Trophoblast cell (in vitro differentiated cells and primary cell): Measurements from ENCODE around the gene VHLL.

Experiments used
- DNase-seq, 2 donors: peaks; one replicate each; pipeline ENCODE4 v3.0.0-alpha.2; 2016
- H2AFZ ChIP-seq: 2 replicates; pipeline ENCODE4 v1.6.1; 2013; ENCODE audit warnings: low read length, moderate library complexity, mild to moderate bottlenecking; ENCODE audit not compliant: insufficient read depth, poor library complexity
- H2AK5ac ChIP-seq: 2 replicates; pipeline ENCODE4 v1.6.1; 2013; ENCODE audit warnings: mild to moderate bottlenecking, low read length
- H2BK120ac ChIP-seq: 2 replicates; pipeline ENCODE4 v1.6.1; 2013; ENCODE audit warnings: low read length, mild to moderate bottlenecking, moderate library complexity; ENCODE audit not compliant: insufficient read depth, poor library complexity
- H2BK12ac ChIP-seq: 2 replicates; pipeline ENCODE4 v1.6.1; 2013; ENCODE audit warnings: mild to moderate bottlenecking, low read length, moderate library complexity
- H2BK5ac ChIP-seq: 2 replicates; pipeline ENCODE4 v1.6.1; 2013; ENCODE audit warnings: low read length, low read depth, moderate library complexity, mild to moderate bottlenecking; ENCODE audit not compliant: poor library complexity
- H3K14ac ChIP-seq: 2 replicates; pipeline ENCODE4 v1.6.1; 2013; ENCODE audit warnings: mild to moderate bottlenecking, low read length
- H3K18ac ChIP-seq: 2 replicates; pipeline ENCODE4 v1.6.1; 2013; ENCODE audit warnings: mild to moderate bottlenecking, low read length
- H3K23ac ChIP-seq: 2 replicates; pipeline ENCODE4 v1.6.1; 2013; ENCODE audit warnings: low read length
- H3K27ac ChIP-seq: 2 replicates; pipeline ENCODE4 v1.5.1; 2013; ENCODE audit warnings: low read depth, mild to moderate bottlenecking, inconsistent platforms, low read length, moderate library complexity
- H3K27me3 ChIP-seq: 2 replicates; pipeline ENCODE4 v1.6.1; 2013; ENCODE audit warnings: inconsistent platforms, mild to moderate bottlenecking, low read length, moderate library complexity; ENCODE audit not compliant: insufficient read depth
- H3K36me3 ChIP-seq, 2 experiments: 1 replicate in 1 of 2; 2 replicates in 1 of 2; pipeline ENCODE4 v1.6.1; 2013; ENCODE audit warnings: low read length in 2 of 2, mild to moderate bottlenecking in 2 of 2, moderate library complexity in 1 of 2; ENCODE audit not compliant: insufficient read depth in 2 of 2, control insufficient read depth in 1 of 2
- H3K4ac ChIP-seq: 2 replicates; pipeline ENCODE4 v1.6.1; 2013; ENCODE audit warnings: low read depth, mild to moderate bottlenecking, low read length, moderate library complexity
- H3K4me1 ChIP-seq, 2 experiments: 1 replicate in 1 of 2; 2 replicates in 1 of 2; pipeline ENCODE4 v1.6.1; 2013; ENCODE audit warnings: low read length in 2 of 2, mild to moderate bottlenecking in 2 of 2, moderate library complexity in 1 of 2; ENCODE audit not compliant: insufficient read depth in 2 of 2, control insufficient read depth in 1 of 2
- H3K4me2 ChIP-seq: 2 replicates; pipeline ENCODE4 v1.6.1; 2013; ENCODE audit warnings: inconsistent platforms, mild to moderate bottlenecking, low read length, moderate library complexity
- H3K4me3 ChIP-seq: 2 replicates; pipeline ENCODE4 v1.5.1; 2013; ENCODE audit warnings: mild to moderate bottlenecking, low read depth, low read length, inconsistent platforms
- H3K79me1 ChIP-seq: one replicate; pipeline ENCODE4 v1.6.1; 2013; ENCODE audit warnings: low read length
- H3K79me2 ChIP-seq: 2 replicates; pipeline ENCODE4 v1.6.1; 2013; ENCODE audit warnings: low read length, mild to moderate bottlenecking; ENCODE audit not compliant: control insufficient read depth, insufficient read depth, poor library complexity
- H3K9ac ChIP-seq: 2 replicates; pipeline ENCODE4 v1.6.1; 2013; ENCODE audit warnings: mild to moderate bottlenecking, low read length
- H3K9me3 ChIP-seq: 2 replicates; pipeline ENCODE4 v1.6.1; 2013; ENCODE audit warnings: low read depth, mild to moderate bottlenecking, control low read depth, inconsistent platforms, low read length; ENCODE audit not compliant: insufficient read depth
- H4K12ac ChIP-seq: 2 replicates; pipeline ENCODE4 v1.6.1; 2013; ENCODE audit warnings: low read depth, mild to moderate bottlenecking, low read length, moderate library complexity
- H4K8ac ChIP-seq: 2 replicates; pipeline ENCODE4 v1.6.1; 2013; ENCODE audit warnings: low read depth, mild to moderate bottlenecking, low read length, moderate library complexity
- H4K91ac ChIP-seq: one replicate; pipeline ENCODE4 v1.6.1; 2013; ENCODE audit warnings: low read depth, mild to moderate bottlenecking, low read length, moderate library complexity
- WGBS: extraction: QIAGEN DNeasy Blood & Tissue Kit; methylation state at CpG from one replicate; pipeline ENCODE4 v1.1.7; 2013; ENCODE audit warnings: missing lambda C conversion rate; ENCODE audit not compliant: insufficient read length, insufficient coverage; ENCODE audit errors: extremely low coverage; 5-methylcytosine and 5-hydroxymethylcytosine counted together

Gene VHLL

DNA sequence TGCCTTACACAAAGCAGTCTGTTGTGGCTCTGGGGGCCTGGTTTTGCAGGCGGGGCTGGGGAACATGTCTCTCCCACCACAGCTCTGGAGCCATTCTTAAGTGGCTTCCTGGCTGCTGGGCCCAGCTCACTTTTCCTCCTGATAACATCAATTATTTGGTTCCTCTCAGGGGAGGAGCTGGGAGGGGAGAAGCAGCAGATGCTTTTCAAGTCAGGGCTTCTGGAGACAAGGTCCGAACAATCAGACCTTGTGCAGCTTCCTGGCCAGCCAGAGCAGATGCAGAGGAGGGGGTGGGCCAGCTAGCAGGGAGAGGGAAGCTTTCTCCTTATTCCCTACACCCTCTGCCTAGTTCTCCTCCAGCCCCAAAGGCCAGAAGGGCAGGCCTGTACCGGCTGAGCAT lies 47.6 kb downstream of the VHLL start:
- WGBS = no CpG with 5 or more reads among the region's 3 CpGs
- Histone ChIP-seq H2BK12ac (no peak overlapping the region), H3K27me3 (no peaks in the 10 kb centered on the region), H3K18ac (no peak overlapping the region), H3K79me2 (no peaks in the 10 kb centered on the region), H3K79me1 (no peaks in the 10 kb centered on the region), H3K9ac (no peak overlapping the region), H3K4me1 (peaks cover 19 to 25% of the 10 kb centered on the region in 2 experiments), H2BK5ac (no peak overlapping the region), H3K9me3 (no peaks in the 10 kb centered on the region), H3K27ac (peak overlapping the region; percentile 67), H3K36me3 (peaks cover 60 to 72% of the 10 kb centered on the region in 2 experiments), H4K8ac (no peak overlapping the region), H3K4me3 (no peak overlapping the region), H2BK120ac (no peak overlapping the region), H3K4me2 (peak overlapping the region; percentile 27), H3K4ac (no peak overlapping the region), H2AFZ (no peak overlapping the region), H2AK5ac (no peak overlapping the region), H4K12ac (no peak overlapping the region), H4K91ac (no peak overlapping the region), H3K23ac (no peak overlapping the region), H3K14ac (no peak overlapping the region)
- DNase-seq = no peak

DNA sequence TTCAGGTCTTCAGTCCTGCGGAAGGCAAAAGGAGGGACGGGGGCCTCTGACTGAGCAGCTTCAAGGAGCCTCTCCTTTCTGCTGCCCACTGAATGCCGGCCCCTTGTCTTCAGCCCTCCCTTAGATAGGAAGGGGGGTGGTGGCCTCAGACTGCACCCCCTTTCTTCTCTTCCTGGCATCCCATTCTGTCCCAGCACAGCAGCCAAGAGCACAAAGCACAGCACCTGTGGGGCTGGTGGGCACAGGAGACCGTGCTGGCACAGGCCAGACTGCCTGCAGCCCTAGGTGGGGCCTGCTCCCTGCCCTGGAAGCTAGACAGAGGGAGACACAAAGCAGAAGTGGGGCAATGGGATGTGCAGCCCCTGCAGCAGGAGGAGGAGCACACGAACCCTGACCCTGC lies 49.5 kb downstream of the VHLL start:
- no CpG with 5 or more reads among the region's 5 CpGs for WGBS
- Histone ChIP-seq H3K27ac (no peak overlapping the region), H2AFZ (no peak overlapping the region), H4K12ac (no peak overlapping the region), H2BK12ac (no peak overlapping the region), H3K9ac (no peak overlapping the region), H3K18ac (no peak overlapping the region), H2BK5ac (no peak overlapping the region), H3K23ac (no peak overlapping the region), H3K4me1 (peaks cover 19 to 25% of the 10 kb centered on the region in 2 experiments), H3K4ac (no peak overlapping the region), H3K9me3 (no peaks in the 10 kb centered on the region), H3K27me3 (no peaks in the 10 kb centered on the region), H4K8ac (no peak overlapping the region), H4K91ac (no peak overlapping the region), H3K4me2 (no peak overlapping the region), H3K4me3 (no peak overlapping the region), H2AK5ac (no peak overlapping the region), H3K79me1 (no peaks in the 10 kb centered on the region), H3K79me2 (no peaks in the 10 kb centered on the region), H2BK120ac (no peak overlapping the region), H3K36me3 (peaks cover 55 to 62% of the 10 kb centered on the region in 2 experiments), H3K14ac (peak overlapping the region; percentile 22)
- no peak for DNase-seq
